CD8-positive, alpha-beta memory T cell (primary cell): ENCODE measurements around the gene ZNF883. TPM values are rescaled to one million over a fixed set of nuclear protein-coding genes. Genes with fewer than 3 reads are reported as not detected.
A peak's percentile ranks its signal among the peaks of the same experiment; 100 is the strongest.
"Not testable (repeated sequence)": the region's sequence is repeated elsewhere in the genome, so short reads cannot be mapped to it uniquely, and the experiment has no call there.

ENCODE experiments used
- CTCF ChIA-PET: fragments of 350-600 bp; sonication (Branson Sonifier 250); formaldehyde crosslinking; loops from one replicate; lab custom pipeline; 2021; ENCODE audit warnings: antibody characterized with exemption; lab: Charles Lee
- POLR2A ChIA-PET: fragments of 350-600 bp; sonication (Branson Sonifier 250); formaldehyde crosslinking; loops from one replicate; lab custom pipeline; 2021; ENCODE audit warnings: antibody characterized with exemption; lab: Charles Lee
- DNase-seq, 5 donors: peaks; one replicate each; pipeline versions ENCODE4 v3.0.0 to v3.0.0-alpha.2; 2020 to 2022; ENCODE audit warnings: mixed read lengths in 1 of 5
- H3K27ac ChIP-seq: one replicate; pipeline ENCODE4 v1.7.0; 2013; ENCODE audit warnings: low read depth, mild to moderate bottlenecking, low read length, moderate library complexity
- H3K27me3 ChIP-seq: 2 replicates; pipeline ENCODE4 v1.7.0; 2013; ENCODE audit warnings: low read length, mild to moderate bottlenecking; ENCODE audit not compliant: insufficient read depth, poor library complexity, severe bottlenecking
- H3K36me3 ChIP-seq: 2 replicates; pipeline ENCODE4 v1.7.0; 2013; ENCODE audit warnings: mild to moderate bottlenecking, low read length, moderate library complexity; ENCODE audit not compliant: insufficient read depth
- H3K4me1 ChIP-seq: 2 replicates; pipeline ENCODE4 v1.7.0; 2013; ENCODE audit warnings: mild to moderate bottlenecking, low read length, moderate library complexity; ENCODE audit not compliant: insufficient read depth
- H3K4me3 ChIP-seq: 2 replicates; pipeline ENCODE4 v1.7.0; 2013; ENCODE audit warnings: mild to moderate bottlenecking, low read length
- H3K9me3 ChIP-seq: 2 replicates; pipeline ENCODE4 v1.7.0; 2013; ENCODE audit warnings: mild to moderate bottlenecking, low read length
- H3K27ac Mint-ChIP-seq, 8 donors: one replicate each; pipeline ENCODE4 v1.8.0; 2020 to 2021; ENCODE audit warnings: mixed read lengths in 8 of 8, mild to moderate bottlenecking in 6 of 8, inconsistent platforms in 3 of 8, moderate library complexity in 3 of 8
- H3K27me3 Mint-ChIP-seq, 2 donors: one replicate each; pipeline ENCODE4 v1.8.0; 2020 to 2021; ENCODE audit warnings: mixed read lengths in 2 of 2, mild to moderate bottlenecking in 1 of 2, moderate library complexity in 1 of 2
- H3K36me3 Mint-ChIP-seq, 3 donors: one replicate each; pipeline ENCODE4 v1.8.0; 2020 to 2021; ENCODE audit warnings: mixed read lengths in 3 of 3, inconsistent platforms in 1 of 3, mild to moderate bottlenecking in 1 of 3
- H3K4me1 Mint-ChIP-seq, 3 donors: one replicate each; pipeline ENCODE4 v1.8.0; 2020 to 2021; ENCODE audit warnings: mixed read lengths in 3 of 3, inconsistent platforms in 1 of 3, mild to moderate bottlenecking in 1 of 3
- H3K4me3 Mint-ChIP-seq, 7 donors: one replicate each; pipeline ENCODE4 v1.8.0; 2020 to 2021; ENCODE audit warnings: mixed read lengths in 7 of 7, mild to moderate bottlenecking in 6 of 7, moderate library complexity in 4 of 7, inconsistent platforms in 2 of 7
- H3K9me3 Mint-ChIP-seq, 5 donors: one replicate each; pipeline ENCODE4 v1.8.0; 2020 to 2022; ENCODE audit warnings: mixed read lengths in 5 of 5, mild to moderate bottlenecking in 3 of 5, moderate library complexity in 2 of 5, inconsistent platforms in 1 of 5
- polyA plus RNA-seq: library from polyadenylated mRNA; unstranded; fragments of 300-500 nt; fragmentation: Illumina TruSeq; gene quantifications from one replicate; pipeline ENCODE4 v1.2.3, GENCODE V29; 2021
- total RNA-seq, 2 experiments: library from RNA; stranded (reverse); gene quantifications; one replicate each; pipeline ENCODE4 v1.2.3, GENCODE V29; 2021

The ZNF883 gene
- total RNA-seq (1 to 10 TPM in 1 of 2 experiments, under 1 TPM in 1; 0.95 to 1.2 TPM), polyA plus RNA-seq (0.97 TPM)

GRCh38 chr9:113011911-113012381 lies at the start of gene ZNF883:
TSS of gene ZNF883 (minus strand) at chr9:113012192.
- Histone ChIP-seq H3K27me3 (no peaks in the 10 kb centered on the region), H3K27ac (no peak within 1 kb of the TSS), H3K9me3 (no peaks in the 10 kb centered on the region), H3K4me1 (no peaks in the 10 kb centered on the region), H3K36me3 (no peaks in the 10 kb centered on the region), H3K4me3 (peak within 1 kb of the TSS; percentile 14)
- peak within 1 kb of the TSS; percentile 52 to 90 (median 79) for H3K4me3 Mint-ChIP-seq
- DNase-seq = peak in 3 of 5 donors; percentile 25 to 50 (median 44)
- peaks cover 2 to 25% (median 3%) of the 10 kb centered on the region in 3 donors for H3K36me3 Mint-ChIP-seq
- ChIA-PET POLR2A (no interaction called here), CTCF (no interaction called here)
- peaks cover 12 to 35% of the 10 kb centered on the region in 2 donors for H3K27me3 Mint-ChIP-seq
- peaks cover 38 to 68% (median 52%) of the 10 kb centered on the region in 5 donors for H3K9me3 Mint-ChIP-seq
- H3K27ac Mint-ChIP-seq = peak within 1 kb of the TSS in 3 of 8 donors; percentile 15 to 81 (median 42)
- H3K4me1 Mint-ChIP-seq = peaks cover 4 to 10% (median 7%) of the 10 kb centered on the region in 3 donors

GRCh38 chr9:113061072-113061850 lies 49.3 kb upstream of the ZNF883 start:
- H3K36me3 ChIP-seq, H3K27me3 ChIP-seq, H3K27ac ChIP-seq, H3K4me1 ChIP-seq, CTCF ChIA-PET, POLR2A ChIA-PET, H3K4me3 Mint-ChIP-seq, H3K4me3 ChIP-seq, H3K4me1 Mint-ChIP-seq, H3K27ac Mint-ChIP-seq, H3K9me3 ChIP-seq, H3K36me3 Mint-ChIP-seq: not testable (repeated sequence)
- H3K9me3 Mint-ChIP-seq = peaks cover 0 to 18% (median 17%) of the 10 kb centered on the region in 5 donors
- H3K27me3 Mint-ChIP-seq = peaks cover 16 to 17% of the 10 kb centered on the region in 2 donors
- peak in 1 of 5 donors; percentile 2 for DNase-seq

- H3K36me3 Mint-ChIP-seq, H3K4me3 ChIP-seq, H3K27ac ChIP-seq, H3K4me1 Mint-ChIP-seq, H3K4me1 ChIP-seq, POLR2A ChIA-PET, H3K27me3 ChIP-seq, H3K27ac Mint-ChIP-seq, H3K9me3 ChIP-seq, DNase-seq, CTCF ChIA-PET, H3K36me3 ChIP-seq: not testable (repeated sequence)
- peaks cover 16 to 17% of the 10 kb centered on the region in 2 donors for H3K27me3 Mint-ChIP-seq
- peaks cover 0 to 18% (median 17%) of the 10 kb centered on the region in 5 donors for H3K9me3 Mint-ChIP-seq
- peak overlapping the region in 5 of 7 donors; percentile 6 to 78 (median 37) for H3K4me3 Mint-ChIP-seq
Observed at GRCh38 chr9:113059581-113060284, 47.7 kb upstream of the ZNF883 start.

- peaks cover 0 to 18% (median 17%) of the 10 kb centered on the region in 5 donors for H3K9me3 Mint-ChIP-seq
- no peak for DNase-seq
- Histone ChIP-seq H3K27me3 (peaks cover 4% of the 10 kb centered on the region), H3K36me3 (no peaks in the 10 kb centered on the region), H3K4me1 (peaks cover 3% of the 10 kb centered on the region), H3K9me3 (peaks cover 6% of the 10 kb centered on the region), H3K27ac (peak overlapping the region; percentile 46), H3K4me3 (peak overlapping the region; percentile 99)
- no peak overlapping the region for H3K4me3 Mint-ChIP-seq
- peaks cover 16 to 17% of the 10 kb centered on the region in 2 donors for H3K27me3 Mint-ChIP-seq
- CTCF ChIA-PET = no interaction called here
- H3K36me3 Mint-ChIP-seq = peaks cover 0 to 6% (median 2%) of the 10 kb centered on the region in 3 donors
- peaks cover 0 to 7% (median 1%) of the 10 kb centered on the region in 3 donors for H3K4me1 Mint-ChIP-seq
- no peak overlapping the region for H3K27ac Mint-ChIP-seq
- POLR2A ChIA-PET = interaction anchor here (0.6 kb wide), 1 partner anchor 164 kb away, joined by 3 read pairs; the partner anchor contains the start of genes FKBP15 and SLC31A1
Observed at GRCh38 chr9:113057193-113057592, 45.2 kb upstream of the ZNF883 start.

- peaks cover 0 to 18% (median 17%) of the 10 kb centered on the region in 5 donors for H3K9me3 Mint-ChIP-seq
- H3K4me1 ChIP-seq = peaks cover 3% of the 10 kb centered on the region
- H3K27me3 Mint-ChIP-seq = peaks cover 16 to 17% of the 10 kb centered on the region in 2 donors
- POLR2A ChIA-PET = interaction anchor here (0.6 kb wide), 1 partner anchor 165 kb away, joined by 3 read pairs; the partner anchor contains the start of genes FKBP15 and SLC31A1
- CTCF ChIA-PET = no interaction called here
- H3K4me1 Mint-ChIP-seq = peaks cover 0 to 7% (median 1%) of the 10 kb centered on the region in 3 donors
- peak; percentile 58 to 80 (median 72) for DNase-seq
- H3K27ac Mint-ChIP-seq = no peak within 1 kb of the TSS
- H3K36me3 Mint-ChIP-seq = peaks cover 0 to 6% (median 2%) of the 10 kb centered on the region in 3 donors
- H3K27ac ChIP-seq = peak within 1 kb of the TSS; percentile 46
- H3K4me3 Mint-ChIP-seq = no peak within 1 kb of the TSS
- peaks cover 6% of the 10 kb centered on the region for H3K9me3 ChIP-seq
- peak within 1 kb of the TSS; percentile 99 for H3K4me3 ChIP-seq
- H3K27me3 ChIP-seq = peaks cover 1% of the 10 kb centered on the region
- no peaks in the 10 kb centered on the region for H3K36me3 ChIP-seq
Observed at GRCh38 chr9:113056191-113057106, 44.5 kb upstream of the ZNF883 start, which contains the start of gene ZFP37. TSS of gene ZFP37 (minus strand) at chr9:113056724. CDS start at chr9:113056688, 36 bp downstream.

GRCh38 chr9:113042884-113043657 lies 31.1 kb upstream of the ZNF883 start:
- H3K36me3 ChIP-seq = peaks cover 17% of the 10 kb centered on the region
- DNase-seq = no peak
- Mint-ChIP-seq H3K27ac (no peak overlapping the region), H3K9me3 (peaks cover 53 to 92% (median 86%) of the 10 kb centered on the region in 5 donors), H3K36me3 (peaks cover 20 to 71% (median 64%) of the 10 kb centered on the region in 3 donors), H3K27me3 (peaks cover 0 to 1% of the 10 kb centered on the region in 2 donors), H3K4me1 (no peaks in the 10 kb centered on the region), H3K4me3 (no peak overlapping the region)
- ChIA-PET POLR2A (no interaction called here), CTCF (no interaction called here)
- H3K27ac ChIP-seq = no peak overlapping the region
- H3K27me3 ChIP-seq = no peaks in the 10 kb centered on the region
- H3K4me1 ChIP-seq = no peaks in the 10 kb centered on the region
- H3K9me3 ChIP-seq = peaks cover 59% of the 10 kb centered on the region
- no peak overlapping the region for H3K4me3 ChIP-seq

GRCh38 chr9:113026200-113026599 lies 14.2 kb upstream of the ZNF883 start:
- no peak for DNase-seq
- no peak overlapping the region for H3K27ac ChIP-seq
- H3K27me3 ChIP-seq = no peaks in the 10 kb centered on the region
- H3K36me3 Mint-ChIP-seq = peaks cover 2 to 19% (median 4%) of the 10 kb centered on the region in 3 donors
- CTCF ChIA-PET = no interaction called here
- no peak overlapping the region for H3K27ac Mint-ChIP-seq
- POLR2A ChIA-PET = no interaction called here
- H3K4me3 ChIP-seq = no peak overlapping the region
- H3K4me3 Mint-ChIP-seq = no peak overlapping the region
- peaks cover 45 to 81% (median 66%) of the 10 kb centered on the region in 5 donors for H3K9me3 Mint-ChIP-seq
- peaks cover 2% of the 10 kb centered on the region for H3K9me3 ChIP-seq
- H3K4me1 Mint-ChIP-seq = no peaks in the 10 kb centered on the region
- H3K36me3 ChIP-seq = no peaks in the 10 kb centered on the region
- no peaks in the 10 kb centered on the region for H3K4me1 ChIP-seq
- H3K27me3 Mint-ChIP-seq = peaks cover 10 to 17% of the 10 kb centered on the region in 2 donors
